ENCODE data around the gene EDEM1. TPM values are rescaled to one million over a fixed set of nuclear protein-coding genes. Genes with fewer than 3 reads are reported as not detected.

The EDEM1 gene
- total and polyA plus RNA-seq, 2 donors (not counting 1 experiment from before 2014, with no cell fraction given): 58.3 to 167 TPM

DNA sequence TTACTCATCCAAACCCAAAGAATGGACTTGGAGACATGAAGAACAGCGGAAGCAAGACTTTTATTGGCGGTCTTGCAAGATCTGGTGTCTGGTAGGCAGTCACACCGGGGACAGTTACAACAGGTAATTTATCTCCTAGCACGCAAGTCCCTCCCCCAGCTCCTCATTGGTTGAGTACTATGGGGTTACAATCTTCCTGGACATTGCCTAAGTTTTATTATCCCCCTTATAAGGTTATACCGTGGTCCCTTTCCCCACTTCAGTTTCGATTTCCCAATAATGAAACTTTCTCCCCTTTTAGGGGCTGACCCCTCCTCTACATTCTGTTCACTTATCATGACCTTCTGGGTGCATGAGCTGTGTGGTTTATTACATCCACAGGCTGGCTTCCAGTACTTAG lies 46.7 kb upstream of the EDEM1 start:
- Histone ChIP-seq H3K27ac (ENCODE audit: low read length in 2 of 2) (peak overlapping the region in 1 of 2 donors; percentile 69), H4K20me1 (ENCODE audit: control insufficient read depth, insufficient read depth, low read length, poor library complexity, severe bottlenecking) (peaks cover 62% of the 10 kb centered on the region), H3K4me2 (replicated peaks; ENCODE audit: low read depth, low read length, poor library complexity, severe bottlenecking) (peak overlapping the region; percentile 47), H3K4me3 (ENCODE audit: control extremely low read depth in 1 of 5, extremely low read depth in 1 of 5, insufficient read depth in 1 of 5, low read depth in 2 of 5, low read length in 4 of 5) (no peak overlapping the region), H3K9me3 (ENCODE audit: control extremely low read depth in 1 of 3, control insufficient read depth in 2 of 3, insufficient read depth in 1 of 3, low read length in 2 of 3) (peaks cover 1 to 27% (median 8%) of the 10 kb centered on the region in 3 donors), H3K9ac (ENCODE audit: low read length) (no peak overlapping the region), H3K36me3 (replicated peaks in 1 of 2; ENCODE audit: control extremely low read depth in 1 of 2, control insufficient read depth in 1 of 2, extremely low read depth in 1 of 2, insufficient read depth in 2 of 2, low read length in 1 of 2) (peaks cover 0 to 9% of the 10 kb centered on the region in 2 experiments), H2AFZ (ENCODE audit: insufficient read depth, low read depth, low read length, poor library complexity, severe bottlenecking) (no peak overlapping the region), H3K4me1 (ENCODE audit: control insufficient read depth in 2 of 2, insufficient read depth in 2 of 2, low read length in 2 of 2) (peaks cover 41 to 46% of the 10 kb centered on the region in 2 donors), H3K27me3 (replicated peaks in 1 of 4; ENCODE audit: control extremely low read depth in 1 of 4, control insufficient read depth in 3 of 4, insufficient read depth in 4 of 4, low read length in 3 of 4) (no peaks in the 10 kb centered on the region), H3K79me2 (ENCODE audit: control insufficient read depth, insufficient read depth, low read length) (peaks cover 99% of the 10 kb centered on the region)
- Mint-ChIP-seq H3K27ac (peak overlapping the region; percentile 79), H3K9me3 (ENCODE audit: insufficient read depth) (peaks cover 9% of the 10 kb centered on the region), H3K4me3 (peak overlapping the region; percentile 54), H3K27me3 (no peaks in the 10 kb centered on the region), H3K4me1 (peaks cover 78% of the 10 kb centered on the region)
- CTCF ChIA-PET: interaction anchor here (1.6 kb wide), 1 partner anchor 41 kb away, joined by 5 read pairs; no protein-coding TSS in a partner anchor
- DNase-seq (no peak), ATAC-seq (ENCODE audit: low read depth) (no peak)
- TF ChIP-seq, protein P1, sequence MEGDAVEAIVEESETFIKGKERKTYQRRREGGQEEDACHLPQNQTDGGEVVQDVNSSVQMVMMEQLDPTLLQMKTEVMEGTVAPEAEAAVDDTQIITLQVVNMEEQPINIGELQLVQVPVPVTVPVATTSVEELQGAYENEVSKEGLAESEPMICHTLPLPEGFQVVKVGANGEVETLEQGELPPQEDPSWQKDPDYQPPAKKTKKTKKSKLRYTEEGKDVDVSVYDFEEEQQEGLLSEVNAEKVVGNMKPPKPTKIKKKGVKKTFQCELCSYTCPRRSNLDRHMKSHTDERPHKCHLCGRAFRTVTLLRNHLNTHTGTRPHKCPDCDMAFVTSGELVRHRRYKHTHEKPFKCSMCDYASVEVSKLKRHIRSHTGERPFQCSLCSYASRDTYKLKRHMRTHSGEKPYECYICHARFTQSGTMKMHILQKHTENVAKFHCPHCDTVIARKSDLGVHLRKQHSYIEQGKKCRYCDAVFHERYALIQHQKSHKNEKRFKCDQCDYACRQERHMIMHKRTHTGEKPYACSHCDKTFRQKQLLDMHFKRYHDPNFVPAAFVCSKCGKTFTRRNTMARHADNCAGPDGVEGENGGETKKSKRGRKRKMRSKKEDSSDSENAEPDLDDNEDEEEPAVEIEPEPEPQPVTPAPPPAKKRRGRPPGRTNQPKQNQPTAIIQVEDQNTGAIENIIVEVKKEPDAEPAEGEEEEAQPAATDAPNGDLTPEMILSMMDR (IDR thresholded peaks at IDR 0.05): no peak
- no peak for TF ChIP-seq EZH2 (IDR thresholded peaks at IDR 0.05; ENCODE audit: borderline replicate concordance, insufficient read depth, low read depth, low read length, poor library complexity, severe bottlenecking)
- WGBS (ENCODE audit: insufficient coverage): 100% methylated on average over 2 of the region's 6 CpGs
- intact Hi-C loops (cut with micrococcal nuclease): no loop called here
- POLR2A ChIA-PET: interaction anchor here (1.3 kb wide), 2 partner anchors 41 to 56 kb away, joined by 3 read pairs; no protein-coding TSS in a partner anchor

DNA sequence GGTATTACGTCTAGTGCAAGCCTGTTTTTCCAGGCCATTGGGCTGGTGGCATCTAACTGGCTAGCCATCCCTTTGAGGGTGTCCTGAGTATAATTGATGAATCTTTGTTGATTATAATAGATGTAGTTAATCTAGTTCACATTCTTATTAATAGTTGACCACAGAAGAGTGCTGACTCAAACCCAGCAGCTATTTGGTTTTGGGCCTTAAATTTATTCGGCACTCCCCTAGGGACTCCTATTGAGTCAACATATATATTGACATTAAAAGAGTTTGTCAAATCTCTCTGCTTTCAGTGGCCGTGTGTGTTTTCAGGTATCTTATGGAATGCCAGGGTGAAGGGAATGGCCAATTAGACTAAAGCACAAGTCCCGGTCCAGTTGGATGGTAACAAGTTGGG lies 45.7 kb upstream of the EDEM1 start:
- Histone ChIP-seq H3K9ac (ENCODE audit: low read length) (no peak overlapping the region), H3K27me3 (replicated peaks in 1 of 4; ENCODE audit: control extremely low read depth in 1 of 4, control insufficient read depth in 3 of 4, insufficient read depth in 4 of 4, low read length in 3 of 4) (no peaks in the 10 kb centered on the region), H3K4me1 (ENCODE audit: control insufficient read depth in 2 of 2, insufficient read depth in 2 of 2, low read length in 2 of 2) (peaks cover 34 to 40% of the 10 kb centered on the region in 2 donors), H3K4me3 (ENCODE audit: control extremely low read depth in 1 of 5, extremely low read depth in 1 of 5, insufficient read depth in 1 of 5, low read depth in 2 of 5, low read length in 4 of 5) (no peak overlapping the region), H2AFZ (ENCODE audit: insufficient read depth, low read depth, low read length, poor library complexity, severe bottlenecking) (no peak overlapping the region), H4K20me1 (ENCODE audit: control insufficient read depth, insufficient read depth, low read length, poor library complexity, severe bottlenecking) (peaks cover 65% of the 10 kb centered on the region), H3K36me3 (replicated peaks in 1 of 2; ENCODE audit: control extremely low read depth in 1 of 2, control insufficient read depth in 1 of 2, extremely low read depth in 1 of 2, insufficient read depth in 2 of 2, low read length in 1 of 2) (peaks cover 0 to 9% of the 10 kb centered on the region in 2 experiments), H3K9me3 (ENCODE audit: control extremely low read depth in 1 of 3, control insufficient read depth in 2 of 3, insufficient read depth in 1 of 3, low read length in 2 of 3) (peaks cover 4 to 27% (median 8%) of the 10 kb centered on the region in 3 donors), H3K79me2 (ENCODE audit: control insufficient read depth, insufficient read depth, low read length) (peaks cover 100% of the 10 kb centered on the region), H3K4me2 (replicated peaks; ENCODE audit: low read depth, low read length, poor library complexity, severe bottlenecking) (no peak overlapping the region), H3K27ac (ENCODE audit: low read length in 2 of 2) (no peak overlapping the region)
- ChIA-PET POLR2A (interaction anchor here (1.3 kb wide), 1 partner anchor 40 kb away, joined by 3 read pairs; no protein-coding TSS in a partner anchor), CTCF (interaction anchor here (1.6 kb wide), 1 partner anchor 40 kb away, joined by 5 read pairs; no protein-coding TSS in a partner anchor)
- H3K4me3 Mint-ChIP-seq: no peak overlapping the region
- DNase-seq (no peak), ATAC-seq (ENCODE audit: low read depth) (no peak)
- peak overlapping the region; percentile 57 for H3K27ac Mint-ChIP-seq
- TF ChIP-seq EZH2 (IDR thresholded peaks at IDR 0.05; ENCODE audit: borderline replicate concordance, insufficient read depth, low read depth, low read length, poor library complexity, severe bottlenecking): no peak
- TF ChIP-seq, protein P1 (IDR thresholded peaks at IDR 0.05): no peak
- peaks cover 9% of the 10 kb centered on the region for H3K9me3 Mint-ChIP-seq (ENCODE audit: insufficient read depth)
- intact Hi-C loops (cut with micrococcal nuclease): no loop called here
- 80% methylated on average over 1 of the region's 4 CpGs for WGBS (ENCODE audit: insufficient coverage)
- H3K27me3 Mint-ChIP-seq: no peaks in the 10 kb centered on the region
- peaks cover 73% of the 10 kb centered on the region for H3K4me1 Mint-ChIP-seq

Data from B cell (primary cell).